Activated CD8-positive, alpha-beta memory T cell treated with anti-CD3 and anti-CD28 coated beads for 24 hours (primary cell): ENCODE data around the gene PCDH9.
"Not testable (repeated sequence)": the region's sequence is repeated elsewhere in the genome, so short reads cannot be mapped to it uniquely, and the experiment has no call there.

Experiments
- DNase-seq: peaks from one replicate; pipeline ENCODE4 v3.0.0-alpha.2; 2020

Gene PCDH9

DNA sequence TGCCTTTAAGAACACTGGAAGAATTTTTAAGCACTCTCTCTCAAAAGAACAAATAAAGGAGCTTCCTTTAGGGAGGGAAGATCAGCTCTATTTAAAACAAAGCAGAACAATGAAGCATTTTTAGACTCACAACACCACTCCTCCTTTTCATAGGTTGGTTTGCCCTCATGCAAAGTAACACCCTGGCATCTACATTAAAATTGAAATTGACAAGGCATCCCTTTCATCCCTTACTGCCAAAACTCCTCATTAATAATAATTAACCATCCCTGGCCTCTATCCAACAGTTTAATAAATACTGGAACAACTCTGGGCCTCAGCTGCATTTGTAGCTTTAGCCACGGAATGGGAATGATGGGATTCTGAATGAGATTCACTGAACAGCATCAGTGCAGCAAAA lies 929.1 kb downstream of the PCDH9 start:
- no peak for DNase-seq

DNA sequence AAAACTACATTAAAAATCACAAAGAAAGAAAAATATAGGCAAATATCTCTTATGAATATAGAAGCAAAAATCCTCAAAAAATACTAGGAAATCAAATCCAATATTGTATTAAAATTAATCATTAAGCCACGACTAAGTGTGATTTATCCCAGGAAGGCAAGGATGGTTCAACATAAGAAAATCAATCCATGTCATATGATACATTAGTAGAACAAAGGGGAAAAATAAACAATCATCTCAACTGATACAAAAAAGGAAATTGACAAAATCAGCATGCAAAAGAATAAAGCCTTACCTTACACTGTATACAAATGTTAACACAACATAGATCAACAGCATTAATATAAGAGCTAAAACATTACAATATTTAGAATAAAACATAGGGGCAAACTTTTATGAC lies 933.3 kb downstream of the PCDH9 start:
- no peak for DNase-seq

DNA sequence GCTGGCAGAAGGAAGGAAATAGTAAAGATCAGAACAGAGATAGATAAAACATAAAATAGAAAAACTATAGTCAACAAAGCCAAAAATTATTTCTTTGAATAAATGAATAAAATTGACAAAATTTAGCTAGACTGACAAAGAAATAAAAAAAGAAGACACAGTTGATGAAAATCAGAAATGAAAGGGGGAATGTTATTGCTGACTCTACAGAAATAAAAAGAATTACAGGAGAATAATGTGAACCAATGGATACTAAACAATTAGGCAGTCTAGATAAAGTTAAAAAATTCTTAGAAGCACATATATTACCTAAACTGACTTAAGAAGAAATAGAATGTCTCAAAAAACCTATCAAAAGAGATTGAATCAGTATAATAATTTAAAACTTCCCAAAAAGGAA lies 933.8 kb downstream of the PCDH9 start:
- no peak for DNase-seq

DNA sequence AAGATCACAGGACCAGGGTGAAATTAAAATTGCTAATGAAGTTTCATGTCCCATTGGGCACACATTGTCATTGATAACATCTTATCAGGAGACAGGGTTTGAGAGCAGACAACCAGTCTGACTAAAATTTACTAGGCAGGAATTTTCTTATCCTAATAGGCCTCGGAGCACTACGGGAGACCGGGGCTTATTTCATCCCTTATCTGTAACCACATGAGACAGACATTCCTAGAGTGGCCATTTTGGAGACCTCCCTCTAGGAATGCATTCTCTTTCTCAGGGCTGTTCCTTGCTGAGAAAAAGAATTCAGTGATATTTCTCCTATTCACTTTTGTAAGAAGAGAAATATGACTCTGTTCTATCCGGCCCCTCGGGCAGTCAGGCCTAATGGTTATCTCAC lies 943.3 kb downstream of the PCDH9 start:
- not testable (repeated sequence) for DNase-seq

DNA sequence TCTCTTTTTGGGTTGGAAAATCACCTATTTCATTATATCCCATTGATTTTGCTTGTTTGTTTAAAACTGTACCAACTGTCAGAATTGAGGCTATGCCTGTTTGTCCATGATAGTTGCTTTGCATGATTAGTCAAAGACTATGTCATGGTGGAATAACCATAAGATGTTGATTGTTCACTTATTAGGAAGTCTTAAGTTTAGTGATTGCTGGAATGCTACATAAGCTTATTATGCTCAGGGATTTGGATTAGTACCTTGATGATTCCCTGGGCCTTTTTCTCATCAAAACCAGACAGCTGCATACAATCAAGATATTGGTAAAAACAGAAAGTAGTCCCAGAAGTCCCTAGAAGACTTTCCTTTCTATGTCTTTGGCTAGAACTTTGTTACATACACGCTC lies 954.7 kb downstream of the PCDH9 start:
- DNase-seq, result no peak

DNA sequence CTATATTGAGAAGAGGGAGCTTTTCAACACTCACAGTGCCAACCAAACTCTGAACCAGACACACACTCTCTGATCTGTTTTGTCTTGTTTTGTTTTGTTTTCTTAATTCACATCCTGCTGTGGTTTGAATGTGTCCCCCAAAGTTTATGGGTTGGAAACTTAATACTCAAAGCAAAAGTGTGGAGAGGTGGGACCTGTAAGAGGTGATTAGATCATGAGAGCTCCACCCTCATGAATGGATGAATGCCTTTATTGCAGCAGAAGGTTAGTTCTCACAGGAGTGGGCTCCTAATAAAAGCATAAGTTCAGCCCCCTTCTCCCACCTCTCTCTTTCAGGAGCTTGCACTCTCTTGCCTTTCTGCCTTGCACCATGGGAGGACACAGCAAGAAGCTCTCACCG lies 957.1 kb downstream of the PCDH9 start:
- DNase-seq, result no peak

DNA sequence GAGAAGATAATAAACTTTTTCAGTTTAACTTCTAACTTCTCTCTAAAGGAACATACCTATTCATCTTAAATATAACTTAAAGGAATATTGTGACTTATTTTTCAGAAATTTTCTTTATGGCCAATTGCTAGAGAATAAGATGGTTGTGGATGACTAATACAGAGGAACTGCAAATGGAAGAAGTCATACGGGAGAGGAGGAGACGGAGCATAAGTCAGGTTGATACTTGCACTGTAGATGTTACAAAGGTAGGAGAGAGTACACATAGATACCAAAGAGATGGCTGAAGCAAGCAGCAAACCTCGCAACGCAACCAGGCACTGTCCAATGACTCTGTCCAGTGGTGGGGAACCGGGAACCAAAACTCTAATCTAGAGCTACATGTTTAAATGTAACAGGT lies 963.4 kb downstream of the PCDH9 start:
- DNase-seq, result no peak

DNA sequence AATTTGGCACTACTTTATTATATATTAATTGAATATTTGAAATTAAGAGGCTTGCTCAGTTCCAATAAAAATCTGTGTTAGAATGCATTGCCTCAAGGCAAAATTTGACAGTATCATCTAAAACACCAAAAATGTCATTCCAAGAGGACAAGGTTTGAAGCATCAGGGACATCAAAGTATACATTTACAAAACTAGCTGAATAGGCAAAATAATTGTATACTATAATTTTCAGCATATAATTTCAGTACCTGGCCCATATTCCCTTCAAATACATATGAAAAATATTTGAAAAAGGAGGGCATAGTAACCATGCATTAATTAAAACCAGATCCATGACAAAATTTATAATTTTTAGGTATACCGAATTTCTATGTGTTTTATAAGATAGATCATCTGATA lies 963.8 kb downstream of the PCDH9 start:
- no peak for DNase-seq

DNA sequence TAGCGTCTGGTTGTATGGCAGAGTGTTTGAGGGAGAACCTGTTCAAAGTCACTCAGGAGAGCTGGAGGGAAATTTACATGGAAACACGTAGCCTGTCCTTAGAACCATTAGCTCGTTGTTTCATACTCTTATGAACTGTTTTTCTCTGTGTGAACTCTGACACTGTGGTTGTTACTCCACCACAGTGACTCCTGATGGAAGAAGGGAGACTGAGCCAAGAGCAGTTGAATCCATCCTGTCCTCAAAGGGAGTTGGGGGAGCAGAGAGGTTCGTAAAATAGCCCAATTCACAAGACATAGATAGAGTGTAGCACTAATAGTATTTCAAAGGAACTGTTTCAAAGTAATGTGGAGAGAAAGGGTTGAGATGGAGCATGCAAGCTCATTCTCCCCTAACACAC lies 964.8 kb downstream of the PCDH9 start:
- no peak for DNase-seq

DNA sequence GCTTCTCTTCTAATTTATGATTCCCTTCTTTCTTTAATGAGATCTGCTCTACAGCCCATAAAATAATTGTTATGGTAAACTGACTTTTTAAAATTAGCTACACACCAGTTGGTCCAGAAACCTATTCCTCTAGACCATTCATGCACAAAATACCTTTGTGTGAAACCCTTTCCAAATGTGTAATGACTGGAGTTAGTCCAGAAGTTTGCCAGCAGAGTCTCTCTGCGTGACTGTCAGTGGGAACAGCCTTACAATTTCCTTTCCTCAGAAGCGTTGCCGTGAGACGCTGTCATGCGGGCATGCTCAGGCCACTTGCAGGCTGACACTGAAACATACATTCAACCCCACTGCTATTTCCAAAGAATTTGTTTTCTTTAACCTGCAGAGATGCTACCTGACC lies 965.2 kb downstream of the PCDH9 start:
- DNase-seq, result no peak

DNA sequence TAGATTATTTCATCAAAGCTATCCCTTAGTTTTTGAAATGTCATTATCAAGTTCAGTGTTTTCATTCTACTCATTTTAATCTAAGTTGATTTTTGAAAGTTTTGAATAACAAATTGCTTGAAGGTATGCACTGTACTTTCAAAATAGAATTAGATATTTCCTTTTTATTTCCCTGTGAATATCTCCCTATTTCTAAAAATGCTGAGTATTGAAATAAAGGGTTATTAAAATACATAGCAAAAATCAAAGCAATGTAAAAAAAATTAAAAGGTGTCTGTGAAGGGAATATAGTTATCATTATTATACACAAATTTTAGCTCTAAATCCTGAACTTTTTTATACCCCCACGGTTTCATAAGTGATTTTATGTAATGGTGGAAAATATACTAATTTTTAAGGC lies 967.8 kb downstream of the PCDH9 start:
- DNase-seq, result no peak

DNA sequence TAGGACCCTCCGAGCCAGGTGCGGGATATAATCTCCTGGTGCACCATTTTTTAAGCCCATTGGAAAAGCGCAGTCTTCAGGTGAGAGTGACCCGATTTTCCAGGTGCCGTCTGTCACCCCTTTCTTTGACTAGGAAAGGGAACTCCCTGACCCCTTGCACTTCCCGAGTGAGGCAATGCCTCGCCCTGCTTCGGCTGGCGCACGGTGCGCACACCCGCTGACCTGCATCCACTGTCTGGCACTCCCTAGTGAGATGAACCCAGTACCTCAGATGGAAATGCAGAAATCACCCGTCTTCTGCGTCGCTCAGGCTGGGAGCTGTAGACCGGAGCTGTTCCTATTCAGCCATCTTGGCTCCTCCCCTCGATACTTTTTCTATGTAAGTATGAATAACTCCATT lies 970.7 kb downstream of the PCDH9 start:
- DNase-seq, result not testable (repeated sequence)
